ENCODE measurements around the gene ANKH.
"Not testable (repeated sequence)": the region's sequence is repeated elsewhere in the genome, so short reads cannot be mapped to it uniquely, and the experiment has no call there.

Gene ANKH

GRCh38 chr5:14871214-14872069, at the start of gene ANKH:
ANKH (minus strand) TSS chr5:14871778; CDS start chr5:14871447, 331 bp downstream.
- peak; percentile 83 for DNase-seq (ENCODE audit: low spot score)

DNA sequence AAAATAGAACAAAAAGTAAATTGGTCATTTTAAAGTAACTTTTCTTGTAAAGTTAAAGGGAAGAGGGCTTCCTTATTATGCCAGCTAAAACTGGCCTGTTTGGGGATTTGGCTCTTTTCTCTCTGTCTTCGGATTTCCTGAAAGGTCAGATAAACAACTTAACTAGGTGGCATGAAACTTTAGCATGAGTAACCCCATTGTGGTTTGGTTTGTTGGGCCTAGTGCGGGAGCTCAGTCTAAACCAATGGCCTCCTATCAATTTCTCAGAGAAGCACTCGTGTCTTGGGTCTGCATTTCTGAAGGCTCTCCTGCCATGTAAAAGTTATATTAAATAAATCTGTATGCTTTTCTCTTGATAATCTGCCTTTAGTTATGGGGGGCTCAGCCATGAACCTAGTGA, 48.5 kb upstream of the ANKH start:
- DNase-seq (ENCODE audit: low spot score) = no peak

DNA sequence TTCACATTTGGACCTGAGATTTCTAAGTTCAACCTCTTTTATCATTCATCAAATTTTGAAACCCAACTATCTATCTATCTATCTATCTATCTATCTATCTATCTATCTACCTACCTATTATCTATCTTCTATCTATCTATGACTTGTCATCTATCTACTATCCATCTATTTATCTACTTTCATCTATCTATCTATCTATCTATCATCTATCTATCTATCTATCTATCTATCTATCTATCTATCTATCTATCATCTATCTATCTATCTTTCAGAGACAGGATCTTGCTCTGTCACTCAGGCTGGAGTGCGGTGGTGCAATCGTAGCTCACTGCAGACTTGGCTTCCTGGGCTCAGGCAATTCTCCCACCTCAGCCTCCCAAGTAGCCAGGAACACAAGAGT, 47.5 kb upstream of the ANKH start:
- not testable (repeated sequence) for DNase-seq (ENCODE audit: low spot score)

DNA sequence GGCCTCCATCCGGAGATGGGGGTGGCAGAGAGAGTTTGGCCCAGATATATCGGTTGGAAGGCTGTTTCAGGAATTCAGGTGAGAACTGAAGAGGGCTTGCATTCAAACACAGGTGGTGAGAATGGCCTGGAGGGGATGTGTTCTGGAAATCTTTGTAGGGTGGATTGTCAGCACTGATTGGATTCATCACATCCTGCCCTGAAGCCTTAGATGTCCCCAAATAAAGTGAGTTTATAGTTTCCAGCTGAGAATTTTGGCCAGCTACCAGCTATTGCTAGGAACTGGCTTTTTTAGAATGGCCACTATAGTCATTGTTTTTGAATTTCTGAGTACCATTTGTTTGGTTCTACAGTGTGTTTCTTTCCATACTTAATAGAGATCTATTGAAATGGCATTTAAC, 46.1 kb upstream of the ANKH start:
- no peak for DNase-seq (ENCODE audit: low spot score)

DNA sequence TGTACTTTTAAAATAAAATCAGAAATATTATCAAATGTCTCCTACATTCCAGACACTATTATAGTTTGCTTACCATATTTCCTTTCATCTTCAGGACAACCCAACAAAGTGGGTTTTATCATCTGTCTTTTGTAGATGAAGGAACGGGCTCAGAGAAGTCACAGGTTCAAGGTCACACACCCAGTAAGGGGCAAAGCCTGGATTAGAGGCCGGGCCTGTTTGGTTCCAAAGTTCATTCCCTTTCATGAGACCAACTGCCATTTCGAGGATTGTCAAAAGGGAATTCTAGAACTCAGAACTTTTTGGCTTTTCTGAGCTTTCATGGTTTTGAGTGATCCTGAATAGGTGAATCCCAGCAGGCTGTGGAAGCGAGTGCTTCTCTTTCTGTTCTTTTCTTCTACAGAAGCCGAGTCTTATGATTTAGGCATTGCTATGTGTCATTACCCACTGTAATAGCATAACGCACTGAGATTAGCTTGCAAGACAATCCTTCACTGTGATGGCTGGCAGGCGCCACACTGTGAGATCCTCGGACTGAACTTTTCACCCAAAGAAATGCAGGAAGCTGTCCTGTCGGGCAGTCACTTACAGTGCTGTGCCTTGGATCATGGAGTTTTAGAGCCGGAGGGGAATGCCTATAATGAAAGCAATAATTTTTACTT, 43.8 kb upstream of the ANKH start:
- DNase-seq (ENCODE audit: low spot score) = no peak

- no peak for DNase-seq (ENCODE audit: low spot score)
Measured at GRCh38 chr5:14914623-14915260, 43.2 kb upstream of the ANKH start.

- no peak for DNase-seq (ENCODE audit: low spot score)
Measured at GRCh38 chr5:14914193-14914592, 42.6 kb upstream of the ANKH start.

DNA sequence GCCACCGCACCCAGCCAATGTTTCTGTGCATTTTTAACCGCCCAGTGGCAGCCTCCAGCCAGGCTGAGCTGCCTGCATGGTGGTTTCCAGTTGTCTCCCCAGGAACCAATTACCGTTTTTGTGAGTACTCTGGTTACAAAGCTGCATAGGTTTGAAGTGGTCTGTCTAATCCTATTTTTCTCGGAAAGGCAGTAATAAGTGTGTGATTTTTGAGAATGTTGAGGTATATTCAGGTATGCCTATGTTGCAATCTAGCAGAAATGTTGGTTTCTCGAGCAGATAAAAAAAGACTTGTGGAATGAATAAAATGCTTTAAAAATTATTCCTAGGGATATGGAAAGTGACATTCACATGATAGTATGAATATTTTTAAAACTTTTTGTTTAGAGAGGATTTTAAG, 41.5 kb upstream of the ANKH start:
- DNase-seq (ENCODE audit: low spot score) = no peak

- DNase-seq (ENCODE audit: low spot score) = no peak
Measured at GRCh38 chr5:14912206-14912605, 40.6 kb upstream of the ANKH start.

DNA sequence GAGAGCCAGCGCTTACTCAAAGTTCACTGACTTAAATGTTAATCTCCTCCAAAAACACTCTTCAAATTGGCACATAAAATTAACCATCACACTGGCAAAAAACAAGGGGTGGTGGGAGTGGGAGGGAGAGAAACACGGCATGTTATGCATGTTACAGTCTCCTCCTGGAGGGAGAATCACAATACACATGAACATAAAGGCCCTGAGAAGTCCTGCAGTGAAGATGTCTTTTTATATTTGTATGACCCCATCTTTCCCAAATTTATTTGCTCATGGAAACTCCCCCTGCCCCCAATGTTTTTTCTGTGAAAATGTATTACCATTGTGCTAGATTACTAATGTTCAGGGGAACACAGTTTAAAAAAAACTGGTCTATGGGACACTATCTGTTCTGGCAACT, 37.8 kb upstream of the ANKH start:
- DNase-seq (ENCODE audit: low spot score) = no peak

- no peak for DNase-seq (ENCODE audit: low spot score)
Measured at GRCh38 chr5:14908172-14908571, 36.6 kb upstream of the ANKH start.

DNA sequence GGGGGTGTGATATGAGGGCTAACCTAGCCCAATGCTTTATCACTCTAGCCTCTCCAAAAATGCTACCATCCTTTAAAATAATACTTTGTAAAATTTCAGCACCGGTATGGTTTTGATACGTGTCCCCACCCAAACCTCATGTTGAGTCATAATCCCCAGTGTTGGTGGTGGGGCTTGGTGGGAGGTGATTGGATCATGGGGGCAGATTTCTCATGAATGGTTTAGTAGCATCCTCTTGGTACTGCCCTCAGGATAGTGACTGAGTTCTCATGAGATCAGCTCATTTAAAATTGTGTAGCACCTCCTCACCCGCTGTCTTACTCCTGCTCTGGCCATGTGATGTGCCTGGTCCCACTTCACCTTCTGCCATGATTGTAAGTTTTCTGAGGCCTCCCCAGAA, 35.0 kb upstream of the ANKH start:
- no peak for DNase-seq (ENCODE audit: low spot score)

GRCh38 chr5:14902826-14903560, 31.4 kb upstream of the ANKH start:
- peak; percentile 4 for DNase-seq (ENCODE audit: low spot score)

DNA sequence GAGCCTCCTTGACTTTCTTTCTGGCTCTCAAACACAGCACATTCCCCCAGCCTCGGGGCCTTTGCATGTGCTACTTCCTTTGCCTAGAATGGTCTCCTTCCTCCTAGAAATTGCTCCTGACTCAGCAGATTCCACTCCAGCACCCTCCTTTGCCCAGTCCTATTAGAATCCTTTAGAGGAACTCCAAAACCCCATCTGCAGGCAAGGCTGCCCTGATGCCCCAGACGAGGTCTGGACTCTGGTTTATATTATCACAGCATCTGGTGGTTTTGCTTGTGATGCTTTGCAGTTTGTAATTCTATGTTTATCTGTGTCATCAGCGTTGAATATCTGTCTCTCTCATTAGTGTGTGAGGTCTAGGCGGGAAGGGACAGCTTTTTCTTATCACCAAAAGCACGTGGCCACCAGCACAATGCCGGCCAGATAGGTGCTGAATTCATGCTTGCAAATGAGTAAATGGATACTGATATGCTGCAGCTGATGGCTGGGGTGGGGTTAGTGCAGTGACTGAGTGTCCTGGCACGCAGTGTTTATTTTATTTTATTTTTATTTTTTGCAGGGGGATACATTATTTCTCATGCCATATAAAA, 30.0 kb upstream of the ANKH start:
- DNase-seq (ENCODE audit: low spot score) = no peak

DNA sequence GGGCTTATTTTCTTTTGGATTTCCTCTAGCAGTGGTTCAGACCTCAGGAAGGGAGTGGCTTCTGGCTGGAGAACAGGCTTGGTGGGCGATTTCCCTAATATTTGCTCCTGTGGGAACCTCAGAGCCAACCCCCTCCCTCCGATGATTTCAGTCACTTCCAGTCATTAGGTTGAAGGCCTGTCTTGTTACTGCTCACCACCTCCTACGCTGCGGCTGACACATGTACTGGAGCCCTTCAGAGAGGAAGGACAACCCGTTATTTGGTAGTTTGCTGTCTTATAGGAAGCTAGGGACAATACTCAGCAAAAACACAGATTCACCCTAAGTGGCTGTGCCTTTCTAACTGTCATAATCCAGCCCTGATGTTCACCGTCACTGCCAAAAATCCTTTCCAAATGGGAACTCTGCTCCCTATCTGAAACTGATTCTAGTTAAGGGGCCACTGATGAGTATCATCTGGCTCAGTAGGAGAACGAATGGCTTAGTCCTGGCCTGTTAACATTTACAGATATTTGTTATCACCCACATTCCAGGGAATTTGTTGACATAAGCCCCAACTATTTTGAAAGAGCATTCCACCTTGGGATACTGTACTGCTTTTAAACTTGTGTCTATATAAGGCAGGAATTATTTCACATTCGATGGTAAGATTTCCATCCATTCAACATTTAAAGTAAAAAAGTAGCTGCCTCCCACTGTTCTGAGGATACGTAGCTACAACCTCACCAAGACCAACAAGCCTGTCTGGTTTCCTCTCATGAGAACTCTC, 29.3 kb upstream of the ANKH start:
- no peak for DNase-seq (ENCODE audit: low spot score)

- no peak for DNase-seq (ENCODE audit: low spot score)
Measured at GRCh38 chr5:14896131-14896530, 24.6 kb upstream of the ANKH start.

DNA sequence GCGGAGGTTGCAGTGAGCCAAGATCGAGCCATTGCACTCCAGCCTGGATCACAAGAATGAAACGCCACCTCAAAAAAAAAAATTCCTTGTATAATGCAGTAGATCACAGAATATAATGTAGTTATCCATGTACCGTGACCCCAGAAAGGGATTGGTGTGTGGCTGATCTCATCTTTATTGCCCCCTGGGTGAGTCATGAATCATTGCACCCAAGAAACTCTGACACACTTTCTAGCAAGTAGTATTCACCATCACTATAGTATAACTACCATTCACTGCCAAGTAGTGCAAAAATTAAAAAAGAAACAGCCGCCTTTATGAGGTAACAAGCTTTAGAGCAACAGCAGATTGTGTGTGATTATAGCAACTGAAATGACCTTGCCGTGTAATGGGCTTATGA, 23.7 kb upstream of the ANKH start:
- no peak for DNase-seq (ENCODE audit: low spot score)

- DNase-seq (ENCODE audit: low spot score) = no peak
Measured at GRCh38 chr5:14894748-14895147, 23.2 kb upstream of the ANKH start.

DNA sequence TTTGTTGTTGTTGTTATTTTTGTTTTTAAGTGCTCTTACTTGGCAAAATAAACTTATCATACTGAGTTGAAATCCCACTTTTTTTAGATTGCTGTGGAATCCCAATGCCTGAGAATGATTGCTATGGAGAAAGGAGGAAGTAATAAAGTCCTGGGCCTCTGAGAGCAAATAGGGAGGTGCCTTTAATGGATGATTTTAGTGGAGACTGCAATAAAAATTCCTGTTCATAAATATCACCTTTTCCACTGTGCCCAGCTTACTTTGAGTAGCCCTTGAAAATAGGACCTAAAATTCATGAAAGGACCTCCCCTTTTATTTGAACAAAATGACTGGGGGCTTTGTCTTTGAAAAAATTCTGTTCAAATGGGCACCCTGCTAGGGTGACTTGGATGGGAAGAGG, 21.8 kb upstream of the ANKH start:
- DNase-seq (ENCODE audit: low spot score) = no peak

GRCh38 chr5:14890846-14891245, 19.3 kb upstream of the ANKH start:
- DNase-seq (ENCODE audit: low spot score) = no peak

GRCh38 chr5:14884062-14884612, 12.6 kb upstream of the ANKH start:
- DNase-seq (ENCODE audit: low spot score) = no peak
